NB4 (cell line): ENCODE measurements around the gene SGMS2.

Experiments
- MYC ChIP-seq: IDR thresholded peaks from 2 replicates; pipeline ENCODE4 v1.6.1; 2011; ENCODE audit warnings: low read depth, low read length
- POLR2A ChIP-seq: IDR thresholded peaks from 2 replicates; pipeline ENCODE4 v1.6.1; 2011; ENCODE audit warnings: mild to moderate bottlenecking; ENCODE audit not compliant: insufficient read length; ENCODE audit errors: extremely low read depth
- TF ChIP-seq, protein P1 (sequence below): IDR thresholded peaks from one replicate; pipeline ENCODE4 v1.5.1; 2012; ENCODE audit warnings: low read depth, low read length
- TF ChIP-seq, protein P2 (sequence below): IDR thresholded peaks from 2 replicates; pipeline ENCODE4 v1.6.1; 2011; ENCODE audit warnings: low read depth, low read length

DNA sequence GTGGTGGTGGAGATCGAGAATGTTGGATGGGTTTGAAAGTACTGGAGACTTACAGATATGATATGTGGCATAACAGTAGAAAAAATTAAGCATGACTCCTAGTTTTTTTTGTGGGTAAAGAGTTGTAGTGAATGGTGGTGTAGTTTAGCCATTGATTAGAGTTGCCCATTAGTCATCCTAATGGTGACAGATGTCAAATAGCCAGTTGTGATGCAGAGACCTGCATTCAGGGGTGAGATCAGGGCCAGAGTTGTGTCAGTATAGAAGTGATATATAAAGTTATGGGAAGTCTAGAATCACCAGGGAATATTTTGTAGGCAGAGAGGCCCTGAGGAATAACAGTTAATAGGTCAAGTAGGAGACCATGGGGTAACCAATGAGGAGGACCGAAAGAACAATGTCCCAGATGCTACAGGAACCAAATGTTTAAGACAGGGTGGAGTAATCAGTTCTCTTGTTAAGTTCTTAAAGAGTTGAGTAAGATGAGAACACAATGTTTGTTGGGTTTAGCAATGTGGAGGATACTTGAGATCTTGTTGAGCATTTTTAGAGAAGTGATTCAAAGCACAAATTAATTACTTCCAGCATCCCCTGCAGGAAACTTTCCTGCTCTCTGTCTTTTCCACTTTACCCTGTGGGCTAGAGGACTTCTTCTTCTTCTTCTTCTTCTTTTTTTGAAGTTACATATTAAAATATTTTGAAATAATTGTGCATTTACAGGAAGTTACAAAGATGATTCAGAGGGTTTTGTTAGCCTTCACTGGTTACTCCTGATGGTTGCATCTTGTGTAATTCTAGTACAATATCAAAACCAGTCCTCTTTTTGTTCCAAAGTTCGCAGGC lies 13.3 kb downstream of the SGMS2 start:
- TF ChIP-seq, protein P1, sequence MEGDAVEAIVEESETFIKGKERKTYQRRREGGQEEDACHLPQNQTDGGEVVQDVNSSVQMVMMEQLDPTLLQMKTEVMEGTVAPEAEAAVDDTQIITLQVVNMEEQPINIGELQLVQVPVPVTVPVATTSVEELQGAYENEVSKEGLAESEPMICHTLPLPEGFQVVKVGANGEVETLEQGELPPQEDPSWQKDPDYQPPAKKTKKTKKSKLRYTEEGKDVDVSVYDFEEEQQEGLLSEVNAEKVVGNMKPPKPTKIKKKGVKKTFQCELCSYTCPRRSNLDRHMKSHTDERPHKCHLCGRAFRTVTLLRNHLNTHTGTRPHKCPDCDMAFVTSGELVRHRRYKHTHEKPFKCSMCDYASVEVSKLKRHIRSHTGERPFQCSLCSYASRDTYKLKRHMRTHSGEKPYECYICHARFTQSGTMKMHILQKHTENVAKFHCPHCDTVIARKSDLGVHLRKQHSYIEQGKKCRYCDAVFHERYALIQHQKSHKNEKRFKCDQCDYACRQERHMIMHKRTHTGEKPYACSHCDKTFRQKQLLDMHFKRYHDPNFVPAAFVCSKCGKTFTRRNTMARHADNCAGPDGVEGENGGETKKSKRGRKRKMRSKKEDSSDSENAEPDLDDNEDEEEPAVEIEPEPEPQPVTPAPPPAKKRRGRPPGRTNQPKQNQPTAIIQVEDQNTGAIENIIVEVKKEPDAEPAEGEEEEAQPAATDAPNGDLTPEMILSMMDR = no peak
- TF ChIP-seq MYC = no peak
- TF ChIP-seq, protein P2, sequence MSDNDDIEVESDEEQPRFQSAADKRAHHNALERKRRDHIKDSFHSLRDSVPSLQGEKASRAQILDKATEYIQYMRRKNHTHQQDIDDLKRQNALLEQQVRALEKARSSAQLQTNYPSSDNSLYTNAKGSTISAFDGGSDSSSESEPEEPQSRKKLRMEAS = no peak
- no peak for TF ChIP-seq POLR2A
